Spleen (tissue), 7 donors: Measurements from ENCODE around the gene GNS.

Source experiments
- CTCF ChIP-seq, 11 experiments: fragments of 200-600 bp in 7 of 11; fragments of 450-650 bp in 4 of 11; sonication (generic) in 4 of 11; IDR thresholded peaks in 8 of 11; conservative IDR thresholded peaks in 3 of 11; 1 replicate in 7 of 11; 2 replicates in 4 of 11; pipeline versions ENCODE4 v1.4.0 to v1.8.0; 2016 to 2021; ENCODE audit warnings: antibody characterized with exemption in 11 of 11, inconsistent platforms in 4 of 11, mild to moderate bottlenecking in 1 of 11
- POLR2A ChIP-seq, 3 donors: fragments of 450-650 bp; IDR thresholded peaks; one replicate each; pipeline ENCODE4 v1.5.1; 2017; ENCODE audit warnings: antibody characterized with exemption in 3 of 3, mild to moderate bottlenecking in 1 of 3
- donor health status: DM: no; HTN: no; CAD: no; lungs with moderate emphysema.
- donor health status: DM: no; HTN: no; CAD: no.
- donor health status: DM: no; HTN: no; CAD: no.

GRCh38 chr12:64672925-64673409, 86.2 kb downstream of the GNS start:
- TF ChIP-seq POLR2A (IDR thresholded peaks at IDR 0.05) (no peak), CTCF (IDR thresholded peaks at IDR 0.05 in 8 of 11, conservative IDR thresholded peaks at IDR 0.05 in 3 of 11) (no peak)
